Activated naive CD4-positive, alpha-beta T cell treated with Interleukin-2 at 50 U/mL for 16 hours (primary cell): ENCODE data around the gene ARHGAP22.

ENCODE experiments used
- DNase-seq: peaks from one replicate; pipeline ENCODE4 v3.0.0-alpha.2; 2020

The ARHGAP22 gene

DNA sequence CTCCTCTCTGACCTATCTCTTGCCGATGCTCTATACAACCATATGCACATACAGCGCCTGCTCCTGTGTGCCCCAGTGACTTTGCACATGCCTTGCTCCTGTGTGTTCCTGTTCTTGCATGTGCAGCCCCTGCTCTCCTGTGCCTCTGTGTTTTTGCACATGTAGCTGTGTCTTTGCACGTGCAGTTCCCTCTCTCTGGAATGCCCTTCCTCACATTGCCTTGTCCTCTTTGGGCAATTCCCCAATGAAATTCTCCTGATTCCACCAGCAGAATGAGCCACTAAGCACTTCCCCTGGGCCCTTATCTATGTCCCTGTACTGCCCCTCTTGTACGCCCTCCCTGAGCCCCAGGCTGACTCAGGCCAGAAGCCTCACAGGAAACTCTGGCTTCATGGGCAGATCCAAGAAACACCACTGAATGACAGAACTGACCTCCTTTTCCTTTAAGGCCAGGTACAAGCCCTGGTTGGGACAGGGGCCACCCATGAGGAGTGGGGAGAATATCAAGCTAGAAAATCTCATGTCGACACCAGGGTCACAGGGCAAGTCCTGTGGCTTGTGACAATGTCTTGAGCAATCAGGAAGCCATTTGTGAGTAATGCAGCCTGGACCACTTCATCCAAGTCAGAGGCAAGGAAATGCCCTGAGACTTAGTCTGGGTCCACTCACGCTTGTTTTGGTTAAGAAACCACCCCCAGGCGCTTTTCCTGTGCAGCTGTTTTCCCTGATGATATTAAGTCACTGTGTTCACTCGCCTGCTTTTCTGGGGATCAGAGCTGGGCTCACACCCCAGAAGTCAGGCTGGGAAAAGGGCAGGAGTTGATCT lies 1.9 kb upstream of the ARHGAP22 start:
- no peak for DNase-seq

DNA sequence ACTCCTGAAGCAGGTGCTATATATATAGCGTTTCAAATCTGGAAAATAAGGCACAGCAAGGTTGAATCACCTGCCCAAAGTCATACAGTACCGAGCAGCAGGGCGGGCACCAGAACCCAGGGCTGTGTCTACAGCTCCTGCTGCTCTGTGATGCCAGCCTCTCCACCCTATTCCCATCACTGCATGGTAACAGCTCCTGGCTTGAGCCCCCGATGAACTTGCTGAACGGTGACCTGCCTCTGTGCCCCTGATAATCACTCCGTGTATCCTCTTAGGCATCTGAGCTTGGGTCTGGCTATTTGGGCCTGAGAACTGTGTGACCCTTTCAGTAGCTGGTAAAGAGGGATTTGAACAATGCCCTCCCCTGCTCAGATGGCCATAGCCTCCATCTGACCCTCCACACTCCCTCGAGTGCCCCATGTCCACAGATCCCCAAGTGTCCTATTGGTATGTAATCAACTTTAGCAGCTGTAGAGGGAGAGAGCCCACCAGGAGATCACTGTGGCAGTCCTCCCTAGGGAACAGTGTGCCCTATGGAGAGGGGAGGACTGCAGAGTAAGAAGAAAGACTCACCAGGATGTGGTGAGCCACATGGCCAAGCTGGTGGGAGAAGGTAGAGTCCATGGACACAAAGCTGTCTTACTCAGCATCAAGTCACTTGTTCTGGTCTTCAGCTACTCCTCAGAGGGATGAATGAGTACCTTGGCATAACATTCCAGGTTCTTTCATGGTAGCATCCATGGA lies 1.1 kb upstream of the ARHGAP22 start:
- no peak for DNase-seq

DNA sequence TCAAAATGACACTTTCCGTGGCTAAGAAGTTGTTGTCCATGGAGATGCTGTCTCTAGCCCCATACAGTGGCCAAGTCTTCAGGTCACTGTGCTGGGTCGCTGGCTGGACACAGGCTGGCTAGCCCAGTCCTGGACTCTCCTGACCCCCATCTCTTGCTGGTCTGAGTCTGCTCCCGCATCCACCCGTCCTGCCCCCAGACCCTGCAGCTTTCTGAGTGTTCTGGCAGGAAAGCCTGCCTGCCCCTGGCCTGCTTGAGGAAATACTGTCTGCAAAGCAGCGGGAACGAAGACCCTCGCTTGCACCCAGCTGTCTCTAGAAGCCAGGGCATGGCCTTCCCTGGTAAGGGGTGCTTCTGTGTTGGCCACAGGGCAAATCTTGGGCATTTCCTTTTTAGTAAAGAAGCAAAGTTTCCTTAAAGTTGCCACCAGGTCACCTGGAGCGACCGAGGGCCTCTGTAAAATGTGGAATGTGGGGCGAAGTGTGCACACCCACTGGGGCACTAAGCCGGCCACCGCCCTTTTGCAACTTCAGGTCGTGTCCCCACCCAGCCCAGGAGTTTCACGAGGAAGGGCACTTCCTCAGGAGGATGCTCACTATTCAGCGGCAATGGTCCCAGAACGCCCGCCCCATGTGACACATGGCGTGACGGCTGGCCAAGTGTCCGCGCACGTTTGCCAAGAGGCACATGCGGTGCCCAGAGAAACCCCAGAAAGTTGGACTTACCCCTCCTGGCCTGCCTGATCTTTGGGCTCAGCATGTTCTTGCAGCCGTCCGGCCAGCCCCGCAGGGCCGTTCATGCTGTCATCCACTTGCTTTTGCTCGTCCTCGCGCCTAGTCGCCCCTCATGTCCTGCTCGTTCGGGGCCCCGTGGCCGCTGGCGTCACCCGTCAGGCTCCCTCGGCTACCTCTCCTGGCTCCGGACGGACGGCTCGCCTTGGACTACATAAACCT lies 558 bp downstream of the ARHGAP22 start:
- no peak for DNase-seq

DNA sequence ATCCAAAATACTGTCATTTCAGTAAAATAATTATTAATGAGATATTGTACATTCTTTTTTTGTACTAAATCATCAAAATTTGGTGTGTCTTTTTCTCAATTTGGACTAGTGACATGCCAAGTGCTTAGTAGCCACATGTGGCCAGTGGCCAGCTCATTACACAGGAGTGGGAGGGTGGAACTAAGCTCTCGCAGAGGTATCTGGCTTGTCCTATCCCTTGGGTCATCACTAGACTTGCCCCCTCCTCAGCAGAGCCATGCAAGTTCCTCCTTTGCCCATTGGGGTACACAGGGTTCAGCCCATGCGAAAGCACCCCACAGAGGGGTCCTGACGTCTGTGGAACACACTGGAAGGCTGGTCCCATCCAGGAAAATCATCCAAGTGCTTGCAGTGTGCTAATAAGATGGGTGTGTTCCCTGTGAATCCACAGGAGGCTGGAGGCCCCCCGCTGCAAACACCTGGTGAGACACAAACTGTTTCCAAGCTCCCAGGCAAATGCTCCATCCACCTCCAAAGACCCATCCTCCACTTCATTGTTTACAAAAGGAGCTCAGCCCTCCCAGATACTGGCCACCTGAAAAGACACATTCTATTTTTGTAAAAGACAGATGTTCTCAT lies 1.3 kb downstream of the ARHGAP22 start:
- DNase-seq: no peak

DNA sequence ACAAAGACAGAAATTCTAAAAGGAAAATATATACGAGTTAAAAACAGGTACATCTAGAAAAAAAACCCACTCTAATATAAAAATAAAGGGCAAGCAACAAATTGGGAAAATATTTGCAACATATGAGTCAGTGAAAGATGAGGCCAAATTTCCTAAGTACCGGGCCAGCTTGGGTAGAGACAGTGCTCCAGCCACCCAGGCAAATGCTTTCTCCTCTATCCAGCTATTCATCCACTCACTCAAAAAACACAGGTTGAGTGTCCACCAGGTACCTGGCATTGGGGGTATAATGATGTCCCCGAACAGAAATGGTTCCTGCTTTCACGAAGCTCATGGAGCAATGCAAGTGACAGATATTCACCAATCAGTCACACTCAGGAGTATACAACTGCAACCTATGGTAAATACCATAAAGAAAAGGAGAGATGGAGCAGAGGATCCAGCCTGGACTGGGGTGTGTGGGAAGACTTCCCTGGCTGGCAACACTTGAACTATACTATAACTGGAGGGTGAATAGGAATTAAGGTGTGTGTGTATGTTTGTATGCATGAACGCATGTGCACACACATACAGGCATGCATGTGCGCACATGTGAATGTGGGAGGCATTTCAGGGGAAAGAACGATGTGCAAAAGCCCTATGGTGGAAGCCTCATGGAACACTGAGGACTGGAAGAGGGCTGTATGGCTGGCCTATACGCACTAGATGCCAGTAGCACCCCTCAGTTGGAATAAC lies 2.3 kb downstream of the ARHGAP22 start:
- DNase-seq: no peak

DNA sequence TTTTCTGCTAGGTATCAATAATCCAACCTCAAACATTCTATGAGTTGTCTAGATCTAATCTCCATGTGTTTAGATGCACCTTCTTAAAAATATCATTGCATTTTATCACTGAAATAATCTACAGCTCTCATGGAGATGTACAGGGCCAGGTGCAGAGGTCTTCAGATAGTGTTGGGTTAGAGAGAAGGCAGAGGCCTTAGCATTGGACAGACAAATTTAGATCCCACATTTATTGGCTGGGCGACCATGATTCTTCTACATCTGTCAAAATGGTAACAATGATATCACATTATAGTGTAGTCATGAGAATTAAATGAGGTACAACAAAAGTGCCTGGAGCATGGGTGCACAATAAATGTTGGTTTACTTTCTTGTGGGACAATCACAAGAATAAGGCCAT lies 3.1 kb downstream of the ARHGAP22 start:
- DNase-seq: no peak

DNA sequence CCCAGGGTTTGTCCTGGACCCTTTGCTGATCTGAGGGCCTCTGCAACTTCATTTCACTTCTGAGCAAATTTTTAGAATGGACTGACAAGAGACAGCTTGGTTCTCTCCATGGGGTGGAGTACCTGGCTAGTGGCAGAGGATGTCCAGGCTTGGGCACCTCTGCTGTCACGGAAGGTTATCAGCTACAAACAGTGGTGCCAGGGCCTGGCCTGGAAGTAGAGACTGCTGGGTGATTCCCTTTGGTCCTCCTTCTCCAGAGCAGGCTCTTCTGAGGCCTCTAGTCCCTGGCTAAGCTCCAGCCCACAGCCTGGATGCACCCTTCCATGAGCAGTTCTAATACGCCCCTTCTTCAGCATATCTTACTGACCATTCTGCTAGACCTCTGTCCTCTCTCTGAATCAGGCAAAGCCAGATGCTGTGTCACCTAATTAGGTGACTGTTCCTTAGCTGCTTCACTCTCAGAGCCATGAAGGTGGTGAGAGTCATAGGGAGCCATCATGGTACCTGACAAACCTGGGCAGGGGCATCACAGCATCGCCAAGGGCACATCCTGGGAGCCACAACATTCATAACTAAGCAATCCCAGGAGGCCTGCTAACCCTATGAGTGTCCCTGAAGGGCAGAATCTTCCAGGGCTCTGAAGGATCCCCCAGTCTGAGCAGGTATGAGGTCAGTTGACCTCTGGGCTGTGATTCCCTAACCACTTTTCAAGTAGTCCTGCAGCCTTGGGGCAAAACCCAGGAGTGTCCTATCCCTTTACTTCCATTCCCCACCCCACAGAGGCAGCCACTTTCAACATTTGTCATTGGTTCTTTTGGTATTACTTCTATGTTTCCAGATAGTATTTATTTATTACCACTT lies 4.0 kb downstream of the ARHGAP22 start:
- no peak for DNase-seq

DNA sequence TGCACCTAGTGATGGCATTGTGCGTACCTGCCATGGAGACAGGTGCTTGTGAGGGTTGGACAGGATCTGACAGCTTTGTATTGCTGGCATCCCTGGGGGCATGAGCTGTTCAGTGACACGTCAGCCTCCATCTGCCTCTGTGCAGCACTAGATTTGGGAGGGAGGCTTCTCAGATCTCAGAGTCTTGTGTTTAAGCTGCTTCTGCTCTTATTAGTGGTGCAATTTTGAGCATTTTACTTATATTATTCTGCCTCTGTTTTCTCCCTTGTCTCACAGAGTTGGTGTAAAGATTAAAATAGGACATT lies 5.1 kb downstream of the ARHGAP22 start:
- DNase-seq: no peak

DNA sequence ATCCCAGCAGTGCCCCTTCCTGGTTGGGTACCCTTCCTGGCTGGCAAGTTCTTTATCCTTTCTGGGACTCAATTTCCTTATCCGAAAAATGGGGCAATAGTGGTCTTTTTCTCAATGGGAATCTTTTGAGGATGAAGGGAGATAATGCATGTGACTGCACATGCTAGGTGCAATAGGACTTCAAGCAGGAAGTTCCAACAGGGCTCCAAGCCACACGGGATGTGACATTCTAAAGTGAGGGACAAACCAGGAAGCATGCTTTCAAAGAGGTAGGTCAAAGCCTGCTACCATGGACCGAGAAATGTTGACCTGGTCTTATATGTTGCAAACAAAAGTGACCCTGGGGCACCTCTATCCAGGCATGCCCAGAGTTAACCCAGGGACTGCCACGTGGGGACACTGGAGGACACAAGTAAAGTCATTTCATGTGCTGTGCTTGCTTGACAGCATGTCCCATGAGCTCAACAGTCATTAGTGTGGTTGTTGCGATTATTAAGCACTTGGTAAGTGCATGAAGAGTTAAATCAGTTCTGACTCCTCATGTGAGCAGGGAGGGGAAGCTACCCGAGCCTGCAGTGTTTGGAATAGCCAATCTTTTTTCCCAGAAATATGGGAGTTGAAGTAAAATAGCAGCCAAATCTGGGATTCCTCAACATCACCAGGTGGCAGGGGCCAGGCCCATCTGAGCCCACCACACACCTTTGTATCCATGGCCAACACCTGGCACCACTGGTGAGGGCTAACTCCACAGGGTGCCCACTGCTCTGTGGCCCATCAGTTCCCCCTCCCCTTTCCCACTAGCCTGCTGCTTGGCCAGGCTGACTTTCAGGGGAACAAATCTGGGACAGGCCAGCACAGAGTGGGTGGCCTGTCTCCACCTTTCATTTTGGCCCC lies 5.7 kb downstream of the ARHGAP22 start:
- no peak for DNase-seq

DNA sequence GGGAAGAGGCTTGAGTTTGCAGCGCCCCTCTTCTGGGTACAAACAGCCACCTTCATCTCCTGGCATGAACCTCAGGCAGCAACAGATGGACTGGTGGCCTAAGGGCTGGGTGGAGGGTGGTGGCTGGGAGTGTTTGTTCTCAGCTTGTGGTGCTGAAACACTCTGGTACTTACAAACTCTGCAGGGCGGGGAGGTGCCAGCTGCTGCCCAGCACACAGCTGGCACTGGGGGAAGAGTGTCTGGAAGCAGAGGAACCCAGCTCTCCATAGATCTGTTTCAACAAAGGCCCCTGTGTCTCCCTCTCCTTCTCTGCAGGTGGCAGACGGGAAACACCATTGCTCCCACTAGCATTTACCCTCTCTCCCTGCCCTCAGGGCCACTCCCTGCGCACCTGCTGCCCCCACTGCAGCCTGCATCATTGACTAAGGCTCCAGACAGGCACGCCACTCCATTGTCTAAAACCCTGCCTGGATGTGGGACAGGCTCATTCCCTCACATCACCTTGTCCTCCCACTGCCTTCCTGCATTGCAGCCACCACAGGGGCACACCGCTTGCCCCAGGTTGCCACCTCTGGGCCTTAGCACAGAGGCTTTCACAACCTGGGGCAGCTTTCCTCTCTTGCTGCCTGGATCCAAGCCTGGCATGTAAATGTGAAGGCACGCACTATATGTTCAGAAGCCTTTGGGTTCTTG lies 6.5 kb downstream of the ARHGAP22 start:
- DNase-seq: no peak

DNA sequence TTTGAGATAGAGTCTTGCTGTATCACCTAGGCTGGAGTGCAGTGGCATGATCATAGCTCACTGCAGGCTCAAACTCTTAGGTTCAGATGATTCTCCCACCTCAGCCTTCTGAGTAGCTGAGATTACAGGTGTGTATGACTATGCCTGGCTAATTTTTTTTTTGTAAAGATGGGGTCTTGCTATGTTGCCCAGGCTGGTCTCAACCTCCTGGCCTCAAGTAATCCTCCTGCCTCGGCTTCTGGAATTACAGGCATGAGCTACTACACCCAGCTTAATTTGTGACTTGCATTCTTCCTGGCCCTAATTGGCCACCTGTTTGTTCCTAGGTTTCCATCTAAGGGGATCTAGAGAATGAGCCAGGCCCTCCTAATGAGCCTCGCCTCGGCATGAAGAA lies 9.3 kb downstream of the ARHGAP22 start:
- DNase-seq: no peak

DNA sequence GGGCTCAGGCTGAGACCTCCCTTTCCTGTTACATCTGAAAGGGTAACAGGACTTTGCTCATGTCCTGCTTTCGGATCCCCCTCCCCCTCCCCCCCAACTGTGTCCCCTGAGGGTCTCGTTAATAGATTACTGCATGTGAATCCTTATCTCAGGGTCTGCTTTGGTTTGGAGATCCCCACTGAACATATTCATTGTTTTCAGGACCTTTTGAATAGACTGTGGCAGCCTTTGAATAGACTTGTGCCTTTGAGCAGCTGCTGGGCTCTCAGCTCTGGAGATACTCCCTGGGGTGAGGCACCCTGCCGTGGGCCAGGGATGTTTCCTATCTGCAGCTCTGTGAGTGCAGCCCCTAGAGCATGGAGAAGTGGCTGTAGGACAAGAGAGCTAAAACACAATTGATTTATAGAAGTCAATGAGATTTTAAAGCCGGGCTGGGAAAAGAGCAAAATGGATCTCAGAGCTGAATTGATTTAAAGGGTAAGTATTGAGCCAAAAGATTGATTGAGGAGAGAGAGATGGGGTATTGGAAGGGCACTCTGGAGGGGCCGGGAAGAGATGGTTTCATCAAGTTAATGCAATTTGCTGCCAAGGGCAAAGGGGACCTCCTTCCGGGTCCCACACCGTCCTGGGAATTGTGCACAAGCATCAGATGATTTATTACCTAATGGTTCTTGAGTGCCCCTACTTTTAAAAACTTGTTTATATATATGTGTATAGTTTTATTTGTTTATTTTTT lies 9.9 kb downstream of the ARHGAP22 start:
- DNase-seq: no peak

DNA sequence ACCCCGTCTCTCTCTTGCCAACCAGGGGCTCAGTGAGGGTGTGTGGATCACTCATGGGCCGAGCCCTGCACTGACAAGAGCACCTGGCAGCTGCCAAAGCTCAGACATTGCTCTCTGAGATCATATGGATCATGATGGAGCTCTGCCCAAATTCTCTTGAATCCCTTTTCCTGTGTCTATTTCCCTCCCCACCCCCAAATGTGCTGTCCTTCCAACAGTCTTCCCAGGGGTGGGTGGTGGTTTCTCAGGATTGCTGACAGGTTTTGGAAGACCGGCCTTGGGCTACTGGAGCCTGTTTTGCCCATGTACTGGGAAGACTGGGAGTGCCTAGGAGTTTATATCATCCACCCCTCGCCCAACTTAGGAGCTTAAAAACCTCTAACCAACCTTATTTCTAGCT lies 10.5 kb downstream of the ARHGAP22 start:
- no peak for DNase-seq

DNA sequence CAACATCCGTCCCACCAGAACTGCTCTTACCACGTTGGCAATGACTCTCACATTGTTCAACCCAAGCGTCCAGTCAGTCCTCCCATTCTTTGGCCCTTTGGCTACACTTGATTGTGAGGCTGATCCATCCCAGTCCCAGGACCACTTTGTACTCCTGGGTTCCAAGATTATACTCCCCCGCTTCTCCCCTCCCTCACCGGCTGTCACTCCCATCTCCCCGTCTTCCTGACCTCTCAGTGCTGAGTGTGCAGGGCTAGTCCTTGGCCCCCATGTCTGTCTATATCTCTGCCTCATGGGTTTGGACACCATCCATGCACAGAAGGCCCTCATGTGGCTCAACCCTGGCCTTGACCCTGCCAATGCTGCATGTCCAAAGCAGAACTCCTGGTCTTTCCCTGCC lies 12.5 kb downstream of the ARHGAP22 start:
- DNase-seq: no peak

DNA sequence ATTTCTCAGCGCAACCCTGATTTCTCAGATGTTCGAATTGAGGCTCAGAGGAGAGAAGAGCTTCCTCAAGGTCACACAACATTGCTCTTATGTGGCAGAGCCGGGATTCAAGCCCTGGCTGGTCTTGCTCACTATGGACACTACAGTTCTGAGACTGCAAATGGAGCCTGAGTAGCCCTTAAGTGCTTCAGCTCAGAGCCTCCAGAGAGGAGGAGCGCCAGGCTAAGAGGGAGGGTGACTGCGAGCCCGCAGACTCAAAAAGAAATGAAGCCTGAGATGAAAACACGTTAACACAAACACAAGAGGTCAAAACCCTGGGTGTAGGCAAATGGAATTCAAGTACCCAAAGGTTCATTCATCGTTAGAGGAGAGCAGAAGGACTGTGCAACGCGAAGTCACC lies 13.9 kb downstream of the ARHGAP22 start:
- DNase-seq: no peak

DNA sequence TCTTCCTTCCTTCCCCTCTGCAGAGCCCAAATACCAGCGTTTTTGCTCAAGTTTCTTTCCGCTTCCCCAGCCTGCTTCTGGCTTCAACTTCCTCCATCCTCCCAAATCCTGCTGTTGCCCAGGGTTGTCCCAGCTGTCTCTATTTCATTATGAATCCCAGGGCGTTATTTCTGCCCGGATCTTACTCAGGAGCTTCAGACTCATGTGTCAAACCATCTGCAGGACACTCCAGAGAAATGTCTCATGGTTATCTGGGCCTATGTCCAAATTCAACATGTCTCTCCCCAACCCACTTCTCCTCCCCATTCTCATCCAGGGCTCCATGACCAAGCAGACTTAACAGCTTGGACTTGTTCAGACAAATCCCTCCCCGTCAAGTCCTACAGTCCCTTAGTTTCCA lies 15.6 kb downstream of the ARHGAP22 start:
- DNase-seq: no peak

DNA sequence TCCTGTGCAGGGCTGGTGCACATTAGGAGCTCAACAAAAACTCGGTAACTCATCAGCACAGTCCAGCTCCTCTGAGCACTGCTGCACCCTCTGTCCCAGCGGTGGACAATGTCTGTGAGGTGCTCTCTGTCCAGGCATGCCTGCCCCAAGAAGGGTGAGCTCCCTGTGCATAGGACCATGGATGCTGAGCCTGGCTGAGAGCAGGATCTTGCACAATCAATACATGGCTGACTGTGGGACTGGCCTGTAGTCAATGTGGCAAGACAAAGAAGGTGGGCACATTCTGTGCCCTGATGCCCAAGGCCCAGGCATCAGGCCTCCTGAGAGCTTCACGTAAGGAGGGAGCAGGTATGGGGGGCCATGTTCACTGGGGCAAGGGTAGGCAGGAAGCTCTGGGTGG lies 17.1 kb downstream of the ARHGAP22 start:
- DNase-seq: no peak

DNA sequence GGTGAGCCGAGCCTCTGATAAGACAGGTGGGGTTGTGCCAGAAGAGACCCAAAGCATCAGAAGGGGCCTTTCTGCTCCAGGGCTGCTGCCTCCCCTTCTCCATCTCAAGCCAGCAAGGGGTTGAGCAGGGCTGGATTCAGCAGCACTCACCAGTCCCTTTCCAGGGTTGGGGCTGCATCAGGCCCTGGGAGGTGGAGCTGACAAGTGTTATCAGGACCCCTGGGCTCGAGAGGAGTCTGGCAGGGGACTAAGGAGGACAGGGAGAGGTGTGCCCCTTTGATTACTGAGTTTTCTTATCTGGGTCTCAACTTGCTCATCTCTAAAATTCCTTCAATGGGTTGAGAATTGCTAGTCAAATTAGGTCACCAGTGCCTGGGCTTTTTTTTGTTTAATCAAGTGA lies 17.8 kb downstream of the ARHGAP22 start:
- DNase-seq: no peak

DNA sequence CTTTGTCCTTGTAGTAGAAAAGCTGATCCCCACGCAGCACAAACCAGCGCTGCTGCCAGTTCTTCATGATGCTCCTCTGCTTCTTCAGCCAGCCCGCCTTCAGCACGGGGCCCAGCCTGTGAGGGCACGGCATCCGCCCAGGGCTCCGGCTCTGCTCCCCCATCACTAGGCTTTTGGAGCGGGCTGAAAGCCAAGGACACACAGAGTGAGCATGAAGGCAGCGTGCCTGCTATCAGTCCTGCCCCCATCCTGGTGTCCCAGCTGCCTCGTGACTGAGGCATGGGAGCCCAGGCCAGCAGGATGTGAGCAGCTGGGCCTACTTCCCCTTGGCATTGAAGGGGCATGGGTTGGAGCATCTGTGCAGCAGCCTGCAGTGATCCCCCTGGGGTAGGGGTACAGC lies 21.9 kb downstream of the ARHGAP22 start:
- no peak for DNase-seq
